Glomerular visceral epithelial cell (primary cell): Measurements from ENCODE around the gene RAB17.
A peak's percentile ranks its signal among the peaks of the same experiment; 100 is the strongest.

Experiments used
- DNase-seq: peaks from one replicate; pipeline ENCODE4 v3.0.0-alpha.2; 2016; ENCODE audit errors: extremely low spot score

RAB17 gene

GRCh38 chr2:237590272-237591140 lies at the start of gene RAB17:
Gene RAB17, minus strand, starts transcription at chr2:237590734. Its CDS starts 4,580 bp downstream, at chr2:237586154.
- peak; percentile 51 for DNase-seq

GRCh38 chr2:237639836-237640220 lies 49.3 kb upstream of the RAB17 start:
- DNase-seq: peak; percentile 69

GRCh38 chr2:237639052-237639835 lies 48.7 kb upstream of the RAB17 start:
- no peak for DNase-seq

GRCh38 chr2:237638176-237638575 lies 47.6 kb upstream of the RAB17 start:
- no peak for DNase-seq

- peak; percentile 53 for DNase-seq
Measured at GRCh38 chr2:237637429-237638135, 47.0 kb upstream of the RAB17 start.

GRCh38 chr2:237636578-237636977 lies 46.0 kb upstream of the RAB17 start:
- DNase-seq: no peak

- no peak for DNase-seq
Measured at GRCh38 chr2:237633061-237633561, 42.6 kb upstream of the RAB17 start.

GRCh38 chr2:237631801-237632585 lies 41.5 kb upstream of the RAB17 start:
- no peak for DNase-seq

- DNase-seq: peak; percentile 94
Measured at GRCh38 chr2:237631007-237631785, 40.7 kb upstream of the RAB17 start.

GRCh38 chr2:237630216-237631000 lies 39.9 kb upstream of the RAB17 start:
- peak; percentile 71 for DNase-seq

GRCh38 chr2:237629739-237630138 lies 39.2 kb upstream of the RAB17 start:
- peak; percentile 78 for DNase-seq

GRCh38 chr2:237629188-237629534 lies 38.6 kb upstream of the RAB17 start:
- no peak for DNase-seq

- no peak for DNase-seq
Measured at GRCh38 chr2:237628247-237629187, 38.0 kb upstream of the RAB17 start.

GRCh38 chr2:237627441-237628246 lies 37.1 kb upstream of the RAB17 start, which contains the start of gene LRRFIP1:
Gene LRRFIP1, plus strand, starts transcription at chr2:237627587. Its CDS starts 58 bp downstream, at chr2:237627645.
- peak; percentile 47 for DNase-seq

GRCh38 chr2:237626813-237627440 lies 36.4 kb upstream of the RAB17 start:
- no peak for DNase-seq

- no peak for DNase-seq
Measured at GRCh38 chr2:237625777-237626176, 35.2 kb upstream of the RAB17 start.

GRCh38 chr2:237625216-237625705 lies 34.7 kb upstream of the RAB17 start:
- no peak for DNase-seq
